Measurements from ENCODE around the gene PRDM1. TPM values are rescaled to one million over a fixed set of nuclear protein-coding genes. Genes with fewer than 3 reads are reported as not detected.

The PRDM1 gene
- 1.4 and 2.6 TPM in 2 replicates for total RNA-seq (2021)
- Bru-seq, nascent RNA: percentile 50 among the genes with signal in this experiment
- percentile 47 among the genes with signal in this experiment for BruChase-seq, experiment 1, labeled RNA remaining after a 2-hour chase
- percentile 29 among the genes with signal in this experiment for BruChase-seq, experiment 2, labeled RNA remaining after a 6-hour chase
- long read RNA-seq, full-length matches to known transcripts: 3 of 7 reads
- long read RNA-seq, partial matches to known transcripts: 0 of 7 reads
- long read RNA-seq, other reads (novel, unspliced or antisense): 4 of 7 reads

GRCh38 chr6:106085984-106086813 is at the start of gene PRDM1:
Gene PRDM1, plus strand, starts transcription at chr6:106086336. Its CDS starts 218 bp downstream, at chr6:106086554.
- H3K4me3 ChIP-seq: peak within 1 kb of the TSS; percentile 78
- intact Hi-C loops (cut with micrococcal nuclease; ENCODE audit: unreplicated experiment): loop anchor here (1.0 to 5.0 kb wide), 7 partner anchors 12 to 653 kb away; no protein-coding TSS in a partner anchor
- H3K4me2 ChIP-seq: peak within 1 kb of the TSS; percentile 96
- H3K4me1 ChIP-seq (replicated peaks; ENCODE audit: insufficient read depth): peaks cover 43% of the 10 kb centered on the region
- BruUV-seq (replicated peaks): no TSS peak
- ChIA-PET POLR2A (ENCODE audit: unreplicated experiment) (interaction anchor here (0.6 to 0.8 kb wide), 4 partner anchors 33 to 217 kb away, joined by 4 to 18 read pairs (median 5); no protein-coding TSS in a partner anchor), CTCF (interaction anchor here (0.5 kb wide), 1 partner anchor 306 kb away, joined by 3 read pairs; no protein-coding TSS in a partner anchor)
- H3K9me2 ChIP-seq (ENCODE audit: insufficient read depth): no peaks in the 10 kb centered on the region
- H3F3A ChIP-seq (ENCODE audit: insufficient read depth, low read depth): peaks cover 23% of the 10 kb centered on the region
- peak within 1 kb of the TSS; percentile 98 for H2AFZ ChIP-seq
- peaks cover 10% of the 10 kb centered on the region; the same call in 1 of the 2 replicates for H3K79me2 ChIP-seq (ENCODE audit: low read depth)
- H4K20me1 ChIP-seq (ENCODE audit: insufficient read depth): no peaks in the 10 kb centered on the region
- no peaks in the 10 kb centered on the region for H3K9me3 ChIP-seq (ENCODE audit: insufficient read depth, low read depth)
- H3K27me3 ChIP-seq (ENCODE audit: insufficient read depth, low read depth): no peaks in the 10 kb centered on the region
- TF ChIP-seq, protein P1, sequence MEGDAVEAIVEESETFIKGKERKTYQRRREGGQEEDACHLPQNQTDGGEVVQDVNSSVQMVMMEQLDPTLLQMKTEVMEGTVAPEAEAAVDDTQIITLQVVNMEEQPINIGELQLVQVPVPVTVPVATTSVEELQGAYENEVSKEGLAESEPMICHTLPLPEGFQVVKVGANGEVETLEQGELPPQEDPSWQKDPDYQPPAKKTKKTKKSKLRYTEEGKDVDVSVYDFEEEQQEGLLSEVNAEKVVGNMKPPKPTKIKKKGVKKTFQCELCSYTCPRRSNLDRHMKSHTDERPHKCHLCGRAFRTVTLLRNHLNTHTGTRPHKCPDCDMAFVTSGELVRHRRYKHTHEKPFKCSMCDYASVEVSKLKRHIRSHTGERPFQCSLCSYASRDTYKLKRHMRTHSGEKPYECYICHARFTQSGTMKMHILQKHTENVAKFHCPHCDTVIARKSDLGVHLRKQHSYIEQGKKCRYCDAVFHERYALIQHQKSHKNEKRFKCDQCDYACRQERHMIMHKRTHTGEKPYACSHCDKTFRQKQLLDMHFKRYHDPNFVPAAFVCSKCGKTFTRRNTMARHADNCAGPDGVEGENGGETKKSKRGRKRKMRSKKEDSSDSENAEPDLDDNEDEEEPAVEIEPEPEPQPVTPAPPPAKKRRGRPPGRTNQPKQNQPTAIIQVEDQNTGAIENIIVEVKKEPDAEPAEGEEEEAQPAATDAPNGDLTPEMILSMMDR (conservative IDR thresholded peaks at IDR 0.05): peak; percentile 47
- TF ChIP-seq EZH2 (IDR thresholded peaks at IDR 0.05; ENCODE audit: low read depth): no peak
- H3K27ac ChIP-seq: peak within 1 kb of the TSS; percentile 87
- H3K36me3 ChIP-seq (ENCODE audit: low read depth): no peaks in the 10 kb centered on the region
- DNase-seq: peak; percentile 89 to 94

GRCh38 chr6:106037060-106037459 is 49.1 kb upstream of the PRDM1 start:
- TF ChIP-seq, protein P1 (conservative IDR thresholded peaks at IDR 0.05): no peak
- no peak for TF ChIP-seq EZH2 (IDR thresholded peaks at IDR 0.05; ENCODE audit: low read depth)
- Histone ChIP-seq H2AFZ (no peak overlapping the region), H3K9me2 (ENCODE audit: insufficient read depth) (no peaks in the 10 kb centered on the region), H3K4me1 (replicated peaks; ENCODE audit: insufficient read depth) (no peaks in the 10 kb centered on the region), H3K79me2 (ENCODE audit: low read depth) (no peaks in the 10 kb centered on the region), H3K27ac (no peak overlapping the region), H3K27me3 (ENCODE audit: insufficient read depth, low read depth) (no peaks in the 10 kb centered on the region), H3K4me3 (no peak overlapping the region), H3K36me3 (ENCODE audit: low read depth) (no peaks in the 10 kb centered on the region), H4K20me1 (ENCODE audit: insufficient read depth) (no peaks in the 10 kb centered on the region), H3F3A (ENCODE audit: insufficient read depth, low read depth) (0 out of 2 replicates have a peak, but pooled peaks cover 4% of the 10 kb centered on the region), H3K9me3 (ENCODE audit: insufficient read depth, low read depth) (no peaks in the 10 kb centered on the region), H3K4me2 (no peak overlapping the region)
- BruUV-seq (replicated peaks): no TSS peak
- intact Hi-C loops (cut with micrococcal nuclease; ENCODE audit: unreplicated experiment): no loop called here
- POLR2A ChIA-PET (ENCODE audit: unreplicated experiment): no interaction called here
- DNase-seq: no peak
- CTCF ChIA-PET: no interaction called here

- ChIA-PET POLR2A (ENCODE audit: unreplicated experiment) (no interaction called here), CTCF (no interaction called here)
- Histone ChIP-seq H2AFZ (no peak overlapping the region; the same call in 1 of the 2 replicates), H3K9me3 (ENCODE audit: insufficient read depth, low read depth) (no peaks in the 10 kb centered on the region), H3K27me3 (ENCODE audit: insufficient read depth, low read depth) (no peaks in the 10 kb centered on the region), H4K20me1 (ENCODE audit: insufficient read depth) (no peaks in the 10 kb centered on the region), H3F3A (ENCODE audit: insufficient read depth, low read depth) (no peaks in the 10 kb centered on the region), H3K36me3 (ENCODE audit: low read depth) (no peaks in the 10 kb centered on the region), H3K4me2 (no peak overlapping the region), H3K4me3 (no peak overlapping the region), H3K79me2 (ENCODE audit: low read depth) (no peaks in the 10 kb centered on the region), H3K4me1 (replicated peaks; ENCODE audit: insufficient read depth) (no peaks in the 10 kb centered on the region), H3K9me2 (ENCODE audit: insufficient read depth) (no peaks in the 10 kb centered on the region), H3K27ac (no peak overlapping the region)
- intact Hi-C loops (cut with micrococcal nuclease; ENCODE audit: unreplicated experiment): no loop called here
- no TSS peak for BruUV-seq (replicated peaks)
- DNase-seq: no peak
- TF ChIP-seq, protein P1 (conservative IDR thresholded peaks at IDR 0.05): no peak
- TF ChIP-seq EZH2 (IDR thresholded peaks at IDR 0.05; ENCODE audit: low read depth): no peak
These were observed 46.1 kb upstream of the PRDM1 start for GRCh38 chr6:106039897-106040592.
